HG02884 (cell line): ENCODE measurements around the gene ARF5.

Source experiments
- ATAC-seq: cut with Tn5 transposase; IDR thresholded peaks from one replicate; pipeline ENCODE4 v1.9.1; 2021; ENCODE audit warnings: mild to moderate bottlenecking, moderate library complexity; ENCODE audit not compliant: unreplicated experiment

ARF5 gene

GRCh38 chr7:127635659-127636285, 47.6 kb downstream of the ARF5 start:
- no peak for ATAC-seq

GRCh38 chr7:127638197-127638596, 50.0 kb downstream of the ARF5 start:
- ATAC-seq, result no peak
